ENCODE results near the gene CSMD2.
"Not testable (repeated sequence)": the region's sequence is repeated elsewhere in the genome, so short reads cannot be mapped to it uniquely, and the experiment has no call there.

Gene CSMD2

GRCh38 chr1:34050709-34051485 is 114.1 kb downstream of the CSMD2 start:
- DNase-seq: no peak

- DNase-seq: no peak
Observed at GRCh38 chr1:34049994-34050393, 115.0 kb downstream of the CSMD2 start.

- DNase-seq: no peak
Observed at GRCh38 chr1:34049477-34049876, 115.6 kb downstream of the CSMD2 start.

GRCh38 chr1:34037856-34038255 is 127.2 kb downstream of the CSMD2 start:
- DNase-seq: no peak

GRCh38 chr1:34037109-34037508 is 127.9 kb downstream of the CSMD2 start:
- no peak for DNase-seq

GRCh38 chr1:34034036-34034435 is 131.0 kb downstream of the CSMD2 start:
- DNase-seq: no peak

GRCh38 chr1:34029954-34030353 is 135.1 kb downstream of the CSMD2 start:
- DNase-seq: no peak

- no peak for DNase-seq
Observed at GRCh38 chr1:34029515-34029914, 135.5 kb downstream of the CSMD2 start.

- no peak for DNase-seq
Observed at GRCh38 chr1:34028381-34029055, 136.5 kb downstream of the CSMD2 start.

GRCh38 chr1:34025675-34026074 is 139.4 kb downstream of the CSMD2 start:
- DNase-seq: no peak

- no peak for DNase-seq
Observed at GRCh38 chr1:34024485-34024884, 140.5 kb downstream of the CSMD2 start.

- no peak for DNase-seq
Observed at GRCh38 chr1:34019741-34020552, 145.1 kb downstream of the CSMD2 start.

GRCh38 chr1:34018285-34018684 is 146.7 kb downstream of the CSMD2 start:
- no peak for DNase-seq

- DNase-seq: not testable (repeated sequence)
Observed at GRCh38 chr1:34016281-34016680, 148.7 kb downstream of the CSMD2 start.

- no peak for DNase-seq
Observed at GRCh38 chr1:34013958-34014737, 150.9 kb downstream of the CSMD2 start.

- no peak for DNase-seq
Observed at GRCh38 chr1:34013136-34013535, 151.9 kb downstream of the CSMD2 start.

- DNase-seq: no peak
Observed at GRCh38 chr1:34009340-34009985, 155.6 kb downstream of the CSMD2 start.

GRCh38 chr1:34007760-34008159 is 157.3 kb downstream of the CSMD2 start:
- no peak for DNase-seq

- no peak for DNase-seq
Observed at GRCh38 chr1:34005309-34005708, 159.7 kb downstream of the CSMD2 start.

GRCh38 chr1:34002810-34003209 is 162.2 kb downstream of the CSMD2 start:
- DNase-seq: no peak

- no peak for DNase-seq
Observed at GRCh38 chr1:33997127-33998036, 167.6 kb downstream of the CSMD2 start.

Data from T-helper 9 cell (primary cell).